ENCODE data around the gene SUN2.

SUN2 gene

DNA sequence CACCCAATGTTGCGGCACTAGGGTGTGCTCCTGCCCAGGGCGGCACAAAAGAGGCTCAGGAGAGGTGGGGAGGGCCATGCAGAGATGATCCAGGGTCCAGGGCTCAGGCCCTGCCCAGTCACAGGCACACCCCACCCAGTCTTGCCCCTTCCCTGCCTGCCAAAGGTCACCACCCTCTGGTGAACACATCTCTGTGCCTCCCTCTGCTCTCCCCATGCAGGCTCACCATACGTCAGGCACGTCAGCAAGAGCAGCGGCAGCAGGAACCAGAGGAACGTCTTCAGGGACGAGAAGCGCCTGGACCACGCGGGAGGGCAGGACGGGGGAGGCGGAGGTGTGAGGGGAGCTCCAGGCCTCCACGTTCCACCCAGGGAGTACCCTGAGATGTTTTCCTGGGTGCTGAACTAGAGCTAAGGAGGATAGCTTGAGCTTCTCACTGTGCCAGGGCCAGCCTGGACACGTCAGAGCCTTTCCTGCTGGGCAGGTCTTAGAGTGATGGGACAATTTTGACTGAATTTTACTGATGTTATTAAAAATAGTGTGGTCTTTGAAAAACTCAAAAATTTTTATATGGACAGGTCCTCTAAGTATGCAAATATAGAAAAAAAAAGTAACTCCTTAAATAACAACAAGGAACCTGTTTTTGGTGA lies 7.2 kb downstream of the SUN2 start:
- H3K4me1 ChIP-seq (ENCODE audit: control insufficient read depth, insufficient read depth, low read length): no peaks in the 10 kb centered on the region
- H3K4me3 ChIP-seq (ENCODE audit: low read depth, low read length): no peak overlapping the region
- H3K36me3 ChIP-seq (ENCODE audit: control insufficient read depth, insufficient read depth, low read length): peaks cover 7% of the 10 kb centered on the region
- no peak overlapping the region for H3K9ac ChIP-seq (ENCODE audit: low read depth, low read length)
- H3K9me3 ChIP-seq (ENCODE audit: control insufficient read depth, insufficient read depth, low read length): no peaks in the 10 kb centered on the region
- H3K27me3 ChIP-seq (ENCODE audit: control insufficient read depth, insufficient read depth, low read length): no peaks in the 10 kb centered on the region

DNA sequence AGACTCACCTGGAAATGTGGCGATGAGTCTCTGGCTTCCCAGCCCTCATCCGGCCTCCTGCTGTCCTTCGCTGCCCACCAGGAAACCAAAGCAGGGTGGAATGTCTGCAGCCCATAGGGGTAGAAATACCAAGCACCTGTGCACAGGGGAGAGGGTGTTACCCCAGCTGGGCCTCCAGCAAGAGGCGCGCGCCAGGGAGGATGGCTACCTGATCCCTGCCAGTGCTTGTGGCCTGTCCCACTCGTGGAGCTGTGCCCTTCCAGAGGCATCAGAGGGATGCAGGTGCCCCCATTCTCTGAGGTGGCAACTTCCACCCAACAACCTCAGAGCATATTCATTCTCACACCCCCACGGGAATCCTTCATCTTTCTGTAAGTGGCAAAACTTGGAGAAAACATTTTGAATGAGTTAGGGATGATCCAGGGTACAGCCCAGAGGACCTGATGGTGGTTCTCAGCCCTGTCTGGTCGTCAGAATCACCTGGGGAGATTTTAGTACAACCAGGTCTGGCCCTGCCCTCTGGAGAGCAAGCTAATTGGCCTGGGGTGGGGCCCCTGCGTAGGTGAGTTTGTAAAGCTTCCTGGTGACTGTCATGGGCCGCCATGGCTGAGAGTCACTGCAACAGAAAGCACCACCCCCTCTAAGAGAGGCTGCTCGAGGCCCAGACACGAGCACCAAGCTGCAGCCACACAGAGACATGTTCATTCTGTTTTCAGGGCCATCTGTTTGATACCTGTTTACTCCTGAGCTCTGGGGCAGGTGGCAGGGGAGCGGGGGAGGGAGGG lies 9.9 kb downstream of the SUN2 start:
- Histone ChIP-seq H3K9me3 (ENCODE audit: control insufficient read depth, insufficient read depth, low read length) (no peaks in the 10 kb centered on the region), H3K27me3 (ENCODE audit: control insufficient read depth, insufficient read depth, low read length) (no peaks in the 10 kb centered on the region), H3K9ac (ENCODE audit: low read depth, low read length) (no peak overlapping the region), H3K4me1 (ENCODE audit: control insufficient read depth, insufficient read depth, low read length) (no peaks in the 10 kb centered on the region), H3K36me3 (ENCODE audit: control insufficient read depth, insufficient read depth, low read length) (peaks cover 21% of the 10 kb centered on the region), H3K4me3 (ENCODE audit: low read depth, low read length) (no peak overlapping the region)

DNA sequence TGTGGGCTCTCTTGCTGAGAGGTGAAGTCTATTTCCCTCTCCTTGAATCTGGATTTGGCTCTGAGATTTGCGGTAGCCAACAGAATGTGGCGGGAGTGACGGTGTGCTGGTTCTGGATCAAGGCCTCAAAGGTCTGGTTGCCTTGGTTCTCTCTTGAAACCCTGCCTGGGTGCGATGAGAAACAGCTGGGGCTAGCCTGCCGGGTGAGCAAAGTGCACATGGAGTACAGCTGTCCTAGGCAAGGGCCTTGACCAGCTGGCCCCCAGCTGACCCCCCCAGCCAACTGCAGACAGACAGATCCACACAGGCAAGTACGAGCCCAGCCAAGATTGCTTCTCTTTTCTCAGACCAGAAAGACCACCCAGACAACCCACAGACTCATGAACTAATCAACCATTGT lies 10.8 kb downstream of the SUN2 start:
- H3K27me3 ChIP-seq (ENCODE audit: control insufficient read depth, insufficient read depth, low read length): no peaks in the 10 kb centered on the region
- H3K4me3 ChIP-seq (ENCODE audit: low read depth, low read length): no peak overlapping the region
- H3K9me3 ChIP-seq (ENCODE audit: control insufficient read depth, insufficient read depth, low read length): no peaks in the 10 kb centered on the region
- H3K4me1 ChIP-seq (ENCODE audit: control insufficient read depth, insufficient read depth, low read length): no peaks in the 10 kb centered on the region
- H3K36me3 ChIP-seq (ENCODE audit: control insufficient read depth, insufficient read depth, low read length): peaks cover 15% of the 10 kb centered on the region
- H3K9ac ChIP-seq (ENCODE audit: low read depth, low read length): no peak overlapping the region

DNA sequence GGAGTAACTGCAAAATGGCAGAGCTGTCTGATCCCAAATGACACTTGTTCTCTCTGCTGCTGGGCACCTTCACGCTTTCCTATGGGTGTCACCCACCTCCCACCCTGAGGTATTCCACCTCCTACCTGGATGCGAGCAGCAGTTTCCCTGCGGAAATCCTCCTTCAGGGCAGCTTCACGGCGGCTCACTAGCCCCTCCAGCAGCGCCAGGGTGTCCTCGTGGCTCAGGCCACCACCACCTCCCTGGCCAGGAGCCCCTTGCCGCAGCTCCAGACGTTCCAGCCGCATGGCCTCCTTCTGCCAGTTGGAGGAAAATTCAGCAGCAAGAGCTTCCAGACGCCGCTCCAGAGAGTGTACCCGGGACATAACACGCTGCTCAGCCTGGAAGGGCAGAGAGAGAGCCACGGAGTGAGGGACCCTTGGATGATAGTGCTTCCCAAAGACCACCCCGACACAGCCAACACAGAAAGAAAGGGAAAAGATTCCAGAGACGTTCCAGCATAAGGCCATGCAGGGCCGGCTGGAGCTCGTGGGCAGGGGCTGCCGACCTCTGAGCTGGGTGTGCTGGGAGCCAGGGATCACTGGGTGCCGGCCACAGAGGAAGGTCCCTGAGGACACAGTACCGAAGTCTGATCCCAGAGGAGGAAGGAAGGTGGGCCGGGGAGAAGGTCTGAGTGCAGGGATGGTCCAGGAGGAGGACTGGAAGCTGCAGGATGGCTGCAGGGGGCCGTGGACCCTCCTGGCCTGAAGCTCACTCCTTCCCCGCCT lies 13.4 kb downstream of the SUN2 start:
- H3K4me3 ChIP-seq (ENCODE audit: low read depth, low read length): no peak overlapping the region

DNA sequence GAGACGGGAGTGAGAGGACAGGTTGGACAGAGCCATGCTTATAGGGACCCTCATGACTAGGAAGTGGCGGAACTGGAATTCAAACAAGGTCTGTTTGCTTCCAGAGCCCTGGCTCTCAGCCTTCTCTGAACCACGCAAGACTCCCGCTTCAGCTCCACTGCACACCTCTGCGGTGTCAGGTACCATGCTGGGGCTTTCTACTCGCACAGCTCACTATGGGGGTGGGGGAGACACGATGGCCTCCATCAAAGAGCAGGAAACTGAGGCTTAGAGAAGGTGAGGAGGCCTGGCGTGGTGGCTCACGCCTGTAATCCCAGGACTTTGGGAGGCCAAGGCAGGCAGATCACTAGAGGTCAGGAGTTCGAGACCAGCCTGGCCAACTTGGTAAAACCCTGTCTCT lies 14.2 kb downstream of the SUN2 start:
- Histone ChIP-seq H3K9me3 (ENCODE audit: control insufficient read depth, insufficient read depth, low read length) (no peaks in the 10 kb centered on the region), H3K36me3 (ENCODE audit: control insufficient read depth, insufficient read depth, low read length) (peaks cover 20% of the 10 kb centered on the region), H3K4me3 (ENCODE audit: low read depth, low read length) (no peak overlapping the region), H3K9ac (ENCODE audit: low read depth, low read length) (no peak overlapping the region), H3K4me1 (ENCODE audit: control insufficient read depth, insufficient read depth, low read length) (no peaks in the 10 kb centered on the region), H3K27me3 (ENCODE audit: control insufficient read depth, insufficient read depth, low read length) (no peaks in the 10 kb centered on the region)

More for the DNA sequence above, 13.4 kb downstream of the SUN2 start:
- no peaks in the 10 kb centered on the region for H3K4me1 ChIP-seq (ENCODE audit: control insufficient read depth, insufficient read depth, low read length)
- H3K36me3 ChIP-seq (ENCODE audit: control insufficient read depth, insufficient read depth, low read length): peaks cover 20% of the 10 kb centered on the region
- no peaks in the 10 kb centered on the region for H3K9me3 ChIP-seq (ENCODE audit: control insufficient read depth, insufficient read depth, low read length)
- no peaks in the 10 kb centered on the region for H3K27me3 ChIP-seq (ENCODE audit: control insufficient read depth, insufficient read depth, low read length)
- no peak overlapping the region for H3K9ac ChIP-seq (ENCODE audit: low read depth, low read length)

DNA sequence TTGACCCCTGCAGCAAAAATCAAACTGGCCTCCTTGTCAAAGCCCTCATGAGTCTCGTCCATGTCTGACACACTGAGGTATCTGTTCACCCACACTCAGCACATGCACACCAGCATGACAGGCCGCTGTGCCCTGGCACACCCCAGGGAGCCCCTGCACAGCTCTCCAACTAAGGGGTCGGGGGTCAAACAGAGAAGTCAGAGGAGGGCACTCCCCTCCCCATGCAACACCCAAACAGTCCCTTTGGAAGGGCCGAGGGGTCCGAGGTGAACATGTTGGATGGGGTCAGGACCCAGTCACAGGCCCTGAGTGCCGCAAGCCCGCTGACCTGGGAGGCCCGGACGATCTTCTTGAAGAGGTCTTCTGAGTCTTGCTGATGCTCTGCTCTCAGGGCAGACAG lies 14.6 kb downstream of the SUN2 start:
- Histone ChIP-seq H3K9ac (ENCODE audit: low read depth, low read length) (no peak overlapping the region), H3K4me3 (ENCODE audit: low read depth, low read length) (no peak overlapping the region), H3K4me1 (ENCODE audit: control insufficient read depth, insufficient read depth, low read length) (no peaks in the 10 kb centered on the region), H3K9me3 (ENCODE audit: control insufficient read depth, insufficient read depth, low read length) (no peaks in the 10 kb centered on the region), H3K27me3 (ENCODE audit: control insufficient read depth, insufficient read depth, low read length) (no peaks in the 10 kb centered on the region), H3K36me3 (ENCODE audit: control insufficient read depth, insufficient read depth, low read length) (peaks cover 20% of the 10 kb centered on the region)

DNA sequence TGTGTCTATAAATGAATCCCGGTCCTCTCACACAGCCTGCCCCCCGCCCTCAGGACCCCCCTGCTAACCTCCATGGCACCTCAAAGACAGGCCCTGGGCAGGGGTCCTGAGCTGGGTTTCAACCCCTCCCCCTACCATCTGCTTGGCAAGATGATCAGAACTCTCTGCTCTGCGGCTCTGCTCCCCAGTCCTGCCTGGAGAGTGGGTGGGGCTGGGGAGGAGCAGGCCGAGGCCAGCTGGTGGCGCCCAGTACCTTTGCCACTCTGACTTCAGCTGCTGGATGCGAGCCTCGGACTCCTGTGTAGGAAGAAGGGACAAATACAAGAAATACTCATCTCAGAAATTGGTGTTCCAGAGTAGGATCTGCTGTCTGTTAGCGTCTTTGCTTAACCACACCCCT lies 15.0 kb downstream of the SUN2 start:
- no peak overlapping the region for H3K9ac ChIP-seq (ENCODE audit: low read depth, low read length)
- H3K4me3 ChIP-seq (ENCODE audit: low read depth, low read length): no peak overlapping the region
- H3K9me3 ChIP-seq (ENCODE audit: control insufficient read depth, insufficient read depth, low read length): no peaks in the 10 kb centered on the region
- H3K36me3 ChIP-seq (ENCODE audit: control insufficient read depth, insufficient read depth, low read length): peaks cover 23% of the 10 kb centered on the region
- H3K4me1 ChIP-seq (ENCODE audit: control insufficient read depth, insufficient read depth, low read length): no peaks in the 10 kb centered on the region
- H3K27me3 ChIP-seq (ENCODE audit: control insufficient read depth, insufficient read depth, low read length): no peaks in the 10 kb centered on the region

DNA sequence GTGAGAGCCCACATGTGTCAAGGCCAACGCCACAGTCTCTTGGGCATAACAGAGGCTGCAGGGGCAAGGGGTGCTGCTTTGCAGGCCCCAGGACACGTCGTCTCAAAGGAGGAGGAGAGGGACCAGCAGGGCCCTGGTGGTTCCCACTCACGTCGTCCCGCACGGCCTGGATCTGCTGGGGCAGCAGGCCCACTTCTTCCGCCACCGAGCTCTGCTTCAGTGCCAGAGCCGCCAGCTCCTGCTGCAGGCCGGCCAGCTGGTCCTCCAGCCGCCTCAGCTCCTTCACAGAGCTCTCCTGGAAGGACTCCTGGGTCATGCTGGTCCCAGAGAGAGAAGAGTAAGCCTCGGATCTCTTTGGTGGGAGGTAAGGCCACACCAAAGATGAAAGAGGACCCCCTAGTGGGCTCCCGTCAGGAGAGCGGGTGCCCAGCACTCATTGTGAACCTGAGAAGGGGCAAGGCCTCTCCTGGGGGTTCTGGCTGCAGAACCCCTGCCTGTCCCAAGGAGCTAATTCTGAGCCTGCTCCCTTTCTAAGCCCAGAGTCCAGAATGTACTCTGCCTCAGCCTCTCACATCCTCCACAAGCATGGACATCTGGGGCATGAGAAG lies 15.6 kb downstream of the SUN2 start:
- Histone ChIP-seq H3K4me3 (ENCODE audit: low read depth, low read length) (no peak overlapping the region), H3K36me3 (ENCODE audit: control insufficient read depth, insufficient read depth, low read length) (peaks cover 26% of the 10 kb centered on the region), H3K9me3 (ENCODE audit: control insufficient read depth, insufficient read depth, low read length) (no peaks in the 10 kb centered on the region), H3K27me3 (ENCODE audit: control insufficient read depth, insufficient read depth, low read length) (no peaks in the 10 kb centered on the region), H3K9ac (ENCODE audit: low read depth, low read length) (no peak overlapping the region), H3K4me1 (ENCODE audit: control insufficient read depth, insufficient read depth, low read length) (no peaks in the 10 kb centered on the region)

DNA sequence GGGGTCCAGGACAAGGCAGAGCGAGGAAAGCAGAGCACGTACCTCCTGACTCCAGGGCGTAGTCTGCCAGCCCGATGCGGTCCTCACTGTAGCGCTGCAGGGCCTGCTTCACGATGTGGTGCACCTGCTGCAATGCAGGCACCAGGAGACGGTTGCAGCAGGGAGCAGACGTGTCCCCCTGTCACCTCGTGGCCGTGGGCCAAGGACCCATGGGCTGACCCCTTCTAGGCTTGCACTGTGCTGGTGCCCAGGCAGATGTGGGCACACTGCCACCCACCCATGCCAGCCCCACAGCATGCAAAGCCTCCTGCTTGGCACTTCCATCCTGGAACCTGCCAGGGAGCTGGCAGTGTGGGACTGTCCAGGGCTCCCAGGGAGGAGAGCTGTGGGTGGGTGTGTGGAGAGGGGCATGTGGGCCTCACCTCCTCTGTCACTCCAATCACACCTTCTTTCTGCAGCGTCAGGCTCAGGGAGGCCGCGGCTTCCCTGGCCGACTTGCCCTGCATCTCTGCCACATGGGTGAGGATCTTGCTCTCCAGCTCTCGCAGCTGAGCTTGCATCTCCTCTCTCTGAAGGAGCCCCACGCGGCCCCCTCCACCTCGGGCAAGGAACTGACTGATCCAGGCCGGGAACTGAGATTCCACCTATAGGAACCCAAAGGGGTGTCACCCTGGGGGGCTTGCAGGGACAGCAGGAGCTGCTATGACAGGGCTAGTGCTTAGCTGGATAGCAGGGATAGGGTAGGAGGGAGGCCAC lies 16.3 kb downstream of the SUN2 start:
- Histone ChIP-seq H3K9ac (ENCODE audit: low read depth, low read length) (no peak overlapping the region), H3K4me3 (ENCODE audit: low read depth, low read length) (no peak overlapping the region), H3K27me3 (ENCODE audit: control insufficient read depth, insufficient read depth, low read length) (no peaks in the 10 kb centered on the region), H3K36me3 (ENCODE audit: control insufficient read depth, insufficient read depth, low read length) (peaks cover 26% of the 10 kb centered on the region), H3K4me1 (ENCODE audit: control insufficient read depth, insufficient read depth, low read length) (no peaks in the 10 kb centered on the region), H3K9me3 (ENCODE audit: control insufficient read depth, insufficient read depth, low read length) (no peaks in the 10 kb centered on the region)

DNA sequence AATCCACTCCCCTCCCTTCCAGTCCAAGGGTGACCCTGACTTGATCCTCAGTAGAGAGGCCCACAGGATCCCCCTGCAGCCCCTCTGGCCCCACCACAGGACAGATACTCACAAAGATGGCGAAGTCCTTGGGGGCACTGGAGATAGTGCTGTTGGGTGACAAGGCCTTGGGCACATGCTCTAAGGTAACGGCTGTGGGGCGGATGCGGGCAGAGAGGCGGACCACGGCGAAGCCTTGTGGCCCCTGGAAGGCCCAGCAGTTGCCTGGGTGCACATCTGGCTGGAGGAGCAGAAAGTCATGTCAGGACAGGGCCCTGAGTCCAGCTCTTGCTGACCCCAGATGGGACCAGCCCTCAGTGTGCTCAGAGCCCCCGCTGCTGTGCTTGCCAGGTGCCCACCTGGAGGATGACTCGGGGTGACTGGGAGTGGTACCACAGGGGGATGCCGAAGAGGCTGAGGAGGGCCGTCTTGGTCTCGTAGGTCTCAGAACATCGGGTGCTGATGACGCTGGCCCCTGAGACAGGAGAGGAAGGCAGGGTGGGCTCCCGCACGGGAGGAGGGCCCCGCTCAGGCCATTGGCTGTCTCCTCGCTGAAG lies 17.2 kb downstream of the SUN2 start:
- Histone ChIP-seq H3K9ac (ENCODE audit: low read depth, low read length) (no peak overlapping the region), H3K36me3 (ENCODE audit: control insufficient read depth, insufficient read depth, low read length) (peaks cover 34% of the 10 kb centered on the region), H3K9me3 (ENCODE audit: control insufficient read depth, insufficient read depth, low read length) (no peaks in the 10 kb centered on the region), H3K4me1 (ENCODE audit: control insufficient read depth, insufficient read depth, low read length) (no peaks in the 10 kb centered on the region), H3K27me3 (ENCODE audit: control insufficient read depth, insufficient read depth, low read length) (no peaks in the 10 kb centered on the region), H3K4me3 (ENCODE audit: low read depth, low read length) (no peak overlapping the region)

All from iPS-15b (cell line).